GM10847 (cell line): Measurements from ENCODE around the gene NRIP2.

ENCODE experiments used
- POLR2A ChIP-seq: IDR thresholded peaks from 2 replicates; pipeline ENCODE4 v1.6.1; 2011; ENCODE audit not compliant: insufficient read length; ENCODE audit errors: extremely low read depth

Gene NRIP2

DNA sequence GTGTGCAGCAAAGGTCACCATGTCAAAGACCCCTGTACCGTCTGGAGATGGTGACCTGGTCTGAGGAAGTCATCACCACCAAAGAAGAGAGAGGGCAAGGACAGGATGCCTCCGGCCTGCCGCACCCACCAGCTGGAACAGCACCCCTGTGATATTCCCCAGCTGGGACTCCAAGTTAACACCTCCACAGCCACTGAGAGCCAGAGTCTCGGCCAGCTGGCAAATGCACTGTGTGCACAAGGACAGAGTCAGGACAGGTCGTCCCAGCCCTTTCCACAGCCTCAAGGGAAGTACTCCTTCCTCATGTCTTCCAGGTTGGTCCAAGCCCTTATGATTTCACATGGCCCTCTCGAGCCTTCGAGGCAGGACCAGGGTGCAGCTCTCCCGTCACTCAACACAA, 59.4 kb downstream of the NRIP2 start:
- TF ChIP-seq POLR2A, result no peak
